Pancreas (tissue), 10 donors: ENCODE results near the gene PIP4K2C. TPM values are rescaled to one million over a fixed set of nuclear protein-coding genes. Genes with fewer than 3 reads are reported as not detected.

Source experiments
- ATAC-seq, 4 donors: fragments of 200-7000 bp; cut with Tn5 transposase; one replicate each; pipeline versions ENCODE4 v1.8.0 to v1.9.1; 2020; ENCODE audit warnings: mild to moderate bottlenecking in 4 of 4, moderate library complexity in 4 of 4
- DNase-seq, 6 donors: peaks; one replicate each; pipeline ENCODE4 v3.0.0-alpha.2; 2020
- FAIRE-seq: peaks from 2 replicates; lab custom pipeline; 2012; peaks lifted over from hg19 to GRCh38; lab: Jason Lieb, UNC
- H3K27ac ChIP-seq, 4 donors: fragments of 200-600 bp; sonication (generic); 1 replicate in 3 of 4; 2 replicates in 1 of 4; pipeline versions ENCODE4 v1.5.0 to v1.8.0; 2020
- H3K27me3 ChIP-seq, 4 donors: fragments of 200-600 bp; one replicate each; pipeline ENCODE4 v1.8.0; 2021
- H3K36me3 ChIP-seq, 3 donors: fragments of 200-600 bp; sonication (generic) in 1 of 3; one replicate each; pipeline versions ENCODE4 v1.5.0 to v1.8.0; 2020 to 2021
- H3K4me1 ChIP-seq, 3 donors: fragments of 200-600 bp; one replicate each; pipeline ENCODE4 v1.8.0; 2021
- H3K4me3 ChIP-seq, 4 donors: fragments of 200-600 bp; sonication (generic) in 2 of 4; one replicate each; pipeline versions ENCODE4 v1.5.0 to v1.8.0; 2020 to 2021
- H3K9me3 ChIP-seq, 4 donors: fragments of 200-600 bp; one replicate each; pipeline ENCODE4 v1.8.0; 2021
- WGBS, 2 donors: extraction: QIAGEN DNeasy Blood & Tissue Kit; methylation state at CpG; one replicate each; pipeline ENCODE4 v1.1.7; 2013; 5-methylcytosine and 5-hydroxymethylcytosine counted together
- intact Hi-C, 3 donors: fragments of 100-400 bp; cut with DNase I; formaldehyde crosslinking; loops; one replicate each; pipeline versions ENCODE4 v1.11.1 to v1.14.2; 2022
- polyA plus RNA-seq, 2 donors: library from polyadenylated mRNA; stranded (reverse); fragments of 200-250 nt; gene quantifications; one replicate each; pipeline ENCODE4 v1.2.3, GENCODE V29; 2013
- total RNA-seq, 6 donors: library from RNA; stranded (reverse); fragmentation: NEBNext Ultra II Directional in 4 of 6; extraction: Animal tissue kit (Norgen Biotek cat#: 25700) in 4 of 6; gene quantifications; one replicate each; pipeline versions ENCODE4 v1.2.1 to v1.2.4, GENCODE V29; 2021 to 2023
- TF ChIP-seq, protein P1 (sequence below), 4 donors: fragments of 200-600 bp; sonication (generic) in 3 of 4; IDR thresholded peaks; one replicate each; pipeline versions ENCODE4 v1.5.0 to v1.8.0; 2021; ENCODE audit warnings: antibody characterized with exemption in 4 of 4
- donor health status: healthy with polysubstance abuse.
- donor health status: DM: no; HTN: no; CAD: no; lungs with moderate emphysema.
- donor health status: DM: no; HTN: no; CAD: no.
- donor health status: control.
- donor health status: control.
- donor health status: Bipolar disorder and iron deficiency.
- donor health status: DM: yes; HTN: yes; CAD: no.
- donor health status: DM: no; HTN: no; CAD: no.
- donor health status: DM: no; HTN: no; CAD: no.
- donor health status: DM: yes; HTN: yes; CAD: no.

Gene PIP4K2C
- total and polyA plus RNA-seq, 8 donors = 5.3 to 17.0 (median 15.4) TPM

GRCh38 chr12:57583008-57583831 lies 7.8 kb upstream of the PIP4K2C start:
- FAIRE-seq (no peak), ATAC-seq (peak; percentile 95 to 100 (median 98)), DNase-seq (peak in 4 of 6 donors; percentile 46 to 72 (median 58))
- no peak overlapping the region for H3K4me3 ChIP-seq
- no peaks in the 10 kb centered on the region for H3K27me3 ChIP-seq
- H3K9me3 ChIP-seq = no peaks in the 10 kb centered on the region
- WGBS, 2 donors = 43 to 45% methylated on average over 13 of the region's 13 CpGs
- TF ChIP-seq, protein P1, sequence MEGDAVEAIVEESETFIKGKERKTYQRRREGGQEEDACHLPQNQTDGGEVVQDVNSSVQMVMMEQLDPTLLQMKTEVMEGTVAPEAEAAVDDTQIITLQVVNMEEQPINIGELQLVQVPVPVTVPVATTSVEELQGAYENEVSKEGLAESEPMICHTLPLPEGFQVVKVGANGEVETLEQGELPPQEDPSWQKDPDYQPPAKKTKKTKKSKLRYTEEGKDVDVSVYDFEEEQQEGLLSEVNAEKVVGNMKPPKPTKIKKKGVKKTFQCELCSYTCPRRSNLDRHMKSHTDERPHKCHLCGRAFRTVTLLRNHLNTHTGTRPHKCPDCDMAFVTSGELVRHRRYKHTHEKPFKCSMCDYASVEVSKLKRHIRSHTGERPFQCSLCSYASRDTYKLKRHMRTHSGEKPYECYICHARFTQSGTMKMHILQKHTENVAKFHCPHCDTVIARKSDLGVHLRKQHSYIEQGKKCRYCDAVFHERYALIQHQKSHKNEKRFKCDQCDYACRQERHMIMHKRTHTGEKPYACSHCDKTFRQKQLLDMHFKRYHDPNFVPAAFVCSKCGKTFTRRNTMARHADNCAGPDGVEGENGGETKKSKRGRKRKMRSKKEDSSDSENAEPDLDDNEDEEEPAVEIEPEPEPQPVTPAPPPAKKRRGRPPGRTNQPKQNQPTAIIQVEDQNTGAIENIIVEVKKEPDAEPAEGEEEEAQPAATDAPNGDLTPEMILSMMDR (IDR thresholded peaks at IDR 0.05) = peak; percentile 91 to 97 (median 94)
- no peaks in the 10 kb centered on the region for H3K36me3 ChIP-seq
- intact Hi-C loops = loop anchor here in 2 of 3 donors (2.0 to 5.0 kb wide), 2 partner anchors 42 to 44 kb away; no protein-coding TSS in a partner anchor
- no peaks in the 10 kb centered on the region for H3K4me1 ChIP-seq
- no peak overlapping the region for H3K27ac ChIP-seq

- no peak for ATAC-seq
- no peak for DNase-seq
- intact Hi-C loops = loop anchor here in 1 of 3 donors (5.0 kb wide), 1 partner anchor 43 kb away; no protein-coding TSS in a partner anchor
- TF ChIP-seq, protein P1 (IDR thresholded peaks at IDR 0.05) = no peak
- Histone ChIP-seq H3K36me3 (no peaks in the 10 kb centered on the region), H3K9me3 (no peaks in the 10 kb centered on the region), H3K27ac (no peak overlapping the region), H3K4me1 (no peaks in the 10 kb centered on the region), H3K27me3 (no peaks in the 10 kb centered on the region), H3K4me3 (no peak overlapping the region)
- 92 to 93% methylated on average over 2 of the region's 2 CpGs for WGBS, 2 donors
- no peak for FAIRE-seq
Observed at GRCh38 chr12:57584050-57584449, 6.9 kb upstream of the PIP4K2C start.

DNA sequence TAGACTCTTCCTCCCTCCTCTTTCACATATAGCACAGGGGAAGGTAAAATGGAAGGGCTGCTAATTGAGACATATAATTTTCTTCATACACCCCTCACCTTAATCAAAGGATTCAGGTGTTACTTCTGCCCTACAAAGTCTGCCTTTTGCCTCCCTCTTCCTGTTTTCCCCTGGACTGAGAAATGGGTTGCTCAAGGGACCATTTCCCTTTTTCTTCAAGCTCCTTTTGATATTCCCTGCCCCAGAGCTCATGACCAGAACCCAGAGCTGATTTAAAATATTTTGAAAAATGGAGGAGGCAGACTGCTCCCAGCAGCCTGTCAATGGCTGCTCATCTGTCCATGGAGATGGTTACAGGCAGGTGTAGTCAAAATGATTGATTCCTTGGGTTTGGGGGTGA lies 6.3 kb upstream of the PIP4K2C start:
- DNase-seq = no peak
- FAIRE-seq = no peak
- no peak for ATAC-seq

GRCh38 chr12:57585156-57585555 lies 5.8 kb upstream of the PIP4K2C start:
- WGBS, 2 donors = 71% methylated on average over 2 of the region's 2 CpGs
- Histone ChIP-seq H3K27ac (no peak overlapping the region), H3K9me3 (no peaks in the 10 kb centered on the region), H3K27me3 (no peaks in the 10 kb centered on the region), H3K4me1 (no peaks in the 10 kb centered on the region), H3K36me3 (no peaks in the 10 kb centered on the region), H3K4me3 (no peak overlapping the region)
- no peak for FAIRE-seq
- TF ChIP-seq, protein P1 (IDR thresholded peaks at IDR 0.05) = no peak
- intact Hi-C loops = no loop called here
- no peak for DNase-seq
- ATAC-seq = no peak

More for the DNA sequence above, 6.3 kb upstream of the PIP4K2C start:
- Histone ChIP-seq H3K4me3 (no peak overlapping the region), H3K36me3 (no peaks in the 10 kb centered on the region), H3K4me1 (no peaks in the 10 kb centered on the region), H3K27me3 (no peaks in the 10 kb centered on the region), H3K27ac (no peak overlapping the region), H3K9me3 (no peaks in the 10 kb centered on the region)
- TF ChIP-seq, protein P1 (IDR thresholded peaks at IDR 0.05) = no peak
- intact Hi-C loops = loop anchor here in 1 of 3 donors (5.0 kb wide), 1 partner anchor 43 kb away; no protein-coding TSS in a partner anchor

- 86 to 93% methylated on average over 3 of the region's 3 CpGs for WGBS, 2 donors
Observed at GRCh38 chr12:57586128-57586527, 4.9 kb upstream of the PIP4K2C start.

More at GRCh38 chr12:57586128-57586527, 4.9 kb upstream of the PIP4K2C start:
- TF ChIP-seq, protein P1 (IDR thresholded peaks at IDR 0.05) = no peak
- intact Hi-C loops = no loop called here
- peaks cover 0 to 3% (median 0%) of the 10 kb centered on the region in 3 donors for H3K4me1 ChIP-seq
- DNase-seq (no peak), ATAC-seq (no peak), FAIRE-seq (no peak)
- H3K9me3 ChIP-seq = no peaks in the 10 kb centered on the region
- no peaks in the 10 kb centered on the region for H3K36me3 ChIP-seq
- H3K27me3 ChIP-seq = no peaks in the 10 kb centered on the region
- no peak overlapping the region for H3K4me3 ChIP-seq
- no peak overlapping the region for H3K27ac ChIP-seq
